Neural progenitor cell (in vitro differentiated cells): ENCODE measurements around the gene ZNF69. TPM values are rescaled to one million over a fixed set of nuclear protein-coding genes. Genes with fewer than 3 reads are reported as not detected.

Experiments used
- DNase-seq: peaks from one replicate; pipeline ENCODE4 v3.0.0-alpha.2; 2016; ENCODE audit warnings: low spot score
- H2AFZ ChIP-seq: fragments of 200-600 bp; sonication (generic); replicated peaks from 2 replicates; pipeline ENCODE4 v1.6.1; 2016; ENCODE audit warnings: antibody characterized with exemption
- H3F3A ChIP-seq: fragments of 200-600 bp; sonication (generic); 2 replicates; pipeline ENCODE4 v1.6.1; 2016; ENCODE audit warnings: antibody characterized with exemption, low read depth
- H3K27ac ChIP-seq: fragments of 200-600 bp; sonication (generic); 2 replicates; pipeline ENCODE4 v1.5.1; 2016; ENCODE audit warnings: mild to moderate bottlenecking
- H3K27me3 ChIP-seq: fragments of 200-600 bp; sonication (generic); 2 replicates; pipeline ENCODE4 v1.6.1; 2016; ENCODE audit warnings: mild to moderate bottlenecking, moderate library complexity
- H3K36me3 ChIP-seq: fragments of 200-600 bp; sonication (generic); 2 replicates; pipeline ENCODE4 v1.5.1; 2016
- H3K4me1 ChIP-seq: fragments of 200-600 bp; sonication (generic); 2 replicates; pipeline ENCODE4 v1.6.1; 2016; ENCODE audit warnings: mixed run types
- H3K4me2 ChIP-seq: fragments of 200-600 bp; sonication (generic); 2 replicates; pipeline ENCODE4 v1.6.1; 2016
- H3K4me3 ChIP-seq: fragments of 200-600 bp; sonication (generic); 2 replicates; pipeline ENCODE4 v1.5.1; 2016
- H3K79me2 ChIP-seq: fragments of 200-600 bp; sonication (generic); 2 replicates; pipeline ENCODE4 v1.6.1; 2016; ENCODE audit warnings: low read depth
- H3K9ac ChIP-seq: fragments of 200-600 bp; sonication (generic); 2 replicates; pipeline ENCODE4 v1.6.1; 2016
- H3K9me3 ChIP-seq: fragments of 200-600 bp; sonication (generic); 2 replicates; pipeline ENCODE4 v1.5.1; 2016; ENCODE audit warnings: low read depth
- H4K20me1 ChIP-seq: fragments of 200-600 bp; sonication (generic); 2 replicates; pipeline ENCODE4 v1.6.1; 2016; ENCODE audit warnings: low read depth
- H3K27ac Mint-ChIP-seq: 3 replicates; pipeline ENCODE4 v1.8.0; 2021; ENCODE audit warnings: mixed read lengths
- H3K27me3 Mint-ChIP-seq: 2 replicates; pipeline ENCODE4 v1.8.0; 2022; ENCODE audit warnings: low read depth, mild to moderate bottlenecking, inconsistent platforms, moderate library complexity, mixed read lengths; ENCODE audit not compliant: insufficient read depth
- H3K36me3 Mint-ChIP-seq: 3 replicates; pipeline ENCODE4 v1.8.0; 2021; ENCODE audit warnings: mixed read lengths
- H3K4me1 Mint-ChIP-seq: 3 replicates; pipeline ENCODE4 v1.8.0; 2021; ENCODE audit warnings: mixed read lengths
- H3K4me3 Mint-ChIP-seq: 3 replicates; pipeline ENCODE4 v1.8.0; 2021; ENCODE audit warnings: mild to moderate bottlenecking, moderate library complexity, mixed read lengths
- H3K9me3 Mint-ChIP-seq: 3 replicates; pipeline ENCODE4 v1.8.0; 2020; ENCODE audit warnings: mixed read lengths
- EZH2 ChIP-seq: fragments of 200-600 bp; sonication (generic); IDR thresholded peaks from 2 replicates; pipeline ENCODE4 v1.6.1; 2017; ENCODE audit warnings: antibody characterized with exemption, mild to moderate bottlenecking, moderate library complexity
- EZH2phosphoT487 ChIP-seq: fragments of 200-600 bp; sonication (generic); IDR thresholded peaks from 2 replicates; pipeline ENCODE4 v1.6.1; 2017; ENCODE audit warnings: antibody characterized with exemption
- total RNA-seq: library from RNA; depleted of rRNA; stranded (reverse); fragments of >200 nt; gene quantifications from 2 replicates; pipeline ENCODE4 v1.2.3, GENCODE V29; 2015; ENCODE audit warnings: low replicate concordance
- TF ChIP-seq, protein P1 (sequence below): fragments of 200-600 bp; sonication (generic); IDR thresholded peaks from 2 replicates; pipeline ENCODE4 v1.5.1; 2017; ENCODE audit warnings: antibody characterized with exemption, mild to moderate bottlenecking

The ZNF69 gene
- total RNA-seq, 1 donor from 2014 or later, result 73.7 TPM

DNA sequence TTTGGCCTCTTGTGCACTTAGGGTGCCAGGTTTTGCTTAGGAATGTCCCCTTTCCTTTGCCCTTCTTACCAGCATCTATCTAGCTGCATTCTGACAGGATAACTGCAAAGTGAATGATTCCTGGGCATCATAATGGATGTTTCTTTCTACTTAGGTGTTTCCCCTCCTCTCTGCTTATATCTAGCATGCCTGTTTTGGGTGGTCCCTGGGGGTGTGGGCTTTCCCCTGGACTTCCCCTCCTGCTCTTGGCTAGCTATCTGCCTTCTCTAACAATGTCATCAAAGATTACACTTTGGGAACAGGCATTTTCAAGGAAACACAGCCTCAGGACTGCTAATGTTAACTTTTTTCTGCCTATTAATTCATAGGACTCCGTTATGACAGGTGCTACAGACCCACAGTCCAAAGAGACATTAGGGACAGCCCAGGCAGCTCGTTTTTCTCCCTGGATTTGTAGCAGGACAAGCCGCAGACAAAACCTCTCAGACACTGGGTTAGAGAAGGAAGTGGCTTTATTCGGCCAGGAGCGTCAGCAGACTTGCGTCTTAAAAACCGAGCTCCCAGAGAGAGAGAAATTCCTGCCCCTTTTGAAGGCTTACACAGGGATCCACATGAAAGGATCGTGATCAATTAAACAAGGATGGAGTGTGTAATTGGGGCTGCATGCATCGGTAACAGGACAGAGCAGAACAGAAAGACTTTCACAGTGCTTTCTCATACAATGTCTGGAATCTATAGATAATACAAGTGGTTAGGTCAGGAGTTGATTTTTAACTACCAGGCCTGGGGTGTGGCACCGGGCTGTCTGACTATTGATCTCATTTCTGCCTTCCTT lies 54.6 kb downstream of the ZNF69 start:
- H3K36me3 ChIP-seq, result peaks cover 5% of the 10 kb centered on the region
- Mint-ChIP-seq H3K4me1 (no peaks in the 10 kb centered on the region), H3K27me3 (peaks cover 3% of the 10 kb centered on the region), H3K4me3 (no peak overlapping the region), H3K9me3 (peaks cover 89% of the 10 kb centered on the region), H3K36me3 (peaks cover 65% of the 10 kb centered on the region), H3K27ac (no peak overlapping the region)
- H2AFZ ChIP-seq, result no peak overlapping the region
- H3K79me2 ChIP-seq, result peaks cover 39% of the 10 kb centered on the region
- TF ChIP-seq EZH2, result no peak
- TF ChIP-seq, protein P1, sequence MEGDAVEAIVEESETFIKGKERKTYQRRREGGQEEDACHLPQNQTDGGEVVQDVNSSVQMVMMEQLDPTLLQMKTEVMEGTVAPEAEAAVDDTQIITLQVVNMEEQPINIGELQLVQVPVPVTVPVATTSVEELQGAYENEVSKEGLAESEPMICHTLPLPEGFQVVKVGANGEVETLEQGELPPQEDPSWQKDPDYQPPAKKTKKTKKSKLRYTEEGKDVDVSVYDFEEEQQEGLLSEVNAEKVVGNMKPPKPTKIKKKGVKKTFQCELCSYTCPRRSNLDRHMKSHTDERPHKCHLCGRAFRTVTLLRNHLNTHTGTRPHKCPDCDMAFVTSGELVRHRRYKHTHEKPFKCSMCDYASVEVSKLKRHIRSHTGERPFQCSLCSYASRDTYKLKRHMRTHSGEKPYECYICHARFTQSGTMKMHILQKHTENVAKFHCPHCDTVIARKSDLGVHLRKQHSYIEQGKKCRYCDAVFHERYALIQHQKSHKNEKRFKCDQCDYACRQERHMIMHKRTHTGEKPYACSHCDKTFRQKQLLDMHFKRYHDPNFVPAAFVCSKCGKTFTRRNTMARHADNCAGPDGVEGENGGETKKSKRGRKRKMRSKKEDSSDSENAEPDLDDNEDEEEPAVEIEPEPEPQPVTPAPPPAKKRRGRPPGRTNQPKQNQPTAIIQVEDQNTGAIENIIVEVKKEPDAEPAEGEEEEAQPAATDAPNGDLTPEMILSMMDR, result no peak
- no peak for TF ChIP-seq EZH2phosphoT487
- H3K4me2 ChIP-seq, result no peak overlapping the region
- DNase-seq, result no peak
- H3K27me3 ChIP-seq, result no peaks in the 10 kb centered on the region
- H3K4me3 ChIP-seq, result no peak overlapping the region
- no peak overlapping the region for H3K27ac ChIP-seq
- peaks cover 43% of the 10 kb centered on the region for H3K9me3 ChIP-seq
- H3K9ac ChIP-seq, result no peak overlapping the region
- H3F3A ChIP-seq, result no peaks in the 10 kb centered on the region
- H3K4me1 ChIP-seq, result no peaks in the 10 kb centered on the region
- no peaks in the 10 kb centered on the region for H4K20me1 ChIP-seq

DNA sequence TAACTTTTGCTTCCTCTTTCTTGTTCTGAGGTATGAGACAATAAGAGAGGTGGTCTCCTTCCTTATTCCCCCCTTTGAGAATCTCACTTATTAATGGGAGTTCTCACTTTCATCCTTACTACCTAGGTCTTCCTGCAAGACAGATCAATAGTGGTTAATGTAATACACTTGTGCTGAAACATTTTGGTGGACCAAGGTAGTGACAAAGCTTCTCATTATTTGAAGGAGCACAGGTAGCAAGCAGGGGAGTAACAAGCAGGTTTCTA lies 55.2 kb downstream of the ZNF69 start:
- H4K20me1 ChIP-seq, result no peaks in the 10 kb centered on the region
- H3K79me2 ChIP-seq, result peaks cover 34% of the 10 kb centered on the region
- no peak overlapping the region for H3K27ac ChIP-seq
- H3K9me3 ChIP-seq, result peaks cover 48% of the 10 kb centered on the region
- TF ChIP-seq EZH2 (no peak), EZH2phosphoT487 (no peak)
- no peak for DNase-seq
- peaks cover 11% of the 10 kb centered on the region for H3K36me3 ChIP-seq
- Mint-ChIP-seq H3K36me3 (peaks cover 68% of the 10 kb centered on the region), H3K4me1 (no peaks in the 10 kb centered on the region), H3K4me3 (no peak overlapping the region), H3K9me3 (peaks cover 90% of the 10 kb centered on the region), H3K27me3 (peaks cover 3% of the 10 kb centered on the region), H3K27ac (no peak overlapping the region)
- no peaks in the 10 kb centered on the region for H3K4me1 ChIP-seq
- H3K4me2 ChIP-seq, result no peak overlapping the region
- no peak overlapping the region for H2AFZ ChIP-seq
- H3K4me3 ChIP-seq, result no peak overlapping the region
- no peak overlapping the region for H3K9ac ChIP-seq
- no peaks in the 10 kb centered on the region for H3F3A ChIP-seq
- H3K27me3 ChIP-seq, result no peaks in the 10 kb centered on the region

DNA sequence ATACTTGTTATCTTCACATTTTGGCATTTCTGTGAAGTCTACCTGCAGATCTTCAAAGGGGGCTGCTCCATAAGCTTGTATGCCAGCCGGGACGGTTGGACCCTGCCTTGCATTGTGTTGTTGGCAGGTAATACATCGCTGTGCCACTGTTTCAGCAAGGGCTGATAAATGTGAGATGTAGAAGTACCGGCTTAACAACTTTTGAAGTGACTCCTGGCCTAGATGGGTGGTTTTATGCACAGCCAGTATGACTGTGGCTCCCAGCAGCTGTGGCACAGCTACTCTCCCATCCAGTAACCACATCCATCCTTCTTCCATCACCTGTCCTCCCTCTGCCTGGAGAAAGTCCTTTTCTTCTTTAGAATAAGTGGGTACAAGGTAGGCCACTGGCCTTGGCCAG lies 57.1 kb downstream of the ZNF69 start:
- Histone ChIP-seq H3K4me3 (no peak overlapping the region), H4K20me1 (no peaks in the 10 kb centered on the region), H3K4me1 (no peaks in the 10 kb centered on the region), H3K9ac (no peak overlapping the region), H3K27ac (no peak overlapping the region), H3K4me2 (no peak overlapping the region), H3F3A (peaks cover 15% of the 10 kb centered on the region), H3K9me3 (peaks cover 65% of the 10 kb centered on the region), H3K36me3 (peaks cover 30% of the 10 kb centered on the region), H3K27me3 (peaks cover 5% of the 10 kb centered on the region), H2AFZ (no peak overlapping the region), H3K79me2 (peaks cover 20% of the 10 kb centered on the region)
- TF ChIP-seq EZH2 (no peak), EZH2phosphoT487 (no peak)
- TF ChIP-seq, protein P1, result no peak
- no peak overlapping the region for H3K27ac Mint-ChIP-seq
- DNase-seq, result no peak
- H3K9me3 Mint-ChIP-seq, result peaks cover 94% of the 10 kb centered on the region
- no peaks in the 10 kb centered on the region for H3K4me1 Mint-ChIP-seq
- no peak overlapping the region for H3K4me3 Mint-ChIP-seq
- peaks cover 7% of the 10 kb centered on the region for H3K27me3 Mint-ChIP-seq
- peaks cover 79% of the 10 kb centered on the region for H3K36me3 Mint-ChIP-seq

DNA sequence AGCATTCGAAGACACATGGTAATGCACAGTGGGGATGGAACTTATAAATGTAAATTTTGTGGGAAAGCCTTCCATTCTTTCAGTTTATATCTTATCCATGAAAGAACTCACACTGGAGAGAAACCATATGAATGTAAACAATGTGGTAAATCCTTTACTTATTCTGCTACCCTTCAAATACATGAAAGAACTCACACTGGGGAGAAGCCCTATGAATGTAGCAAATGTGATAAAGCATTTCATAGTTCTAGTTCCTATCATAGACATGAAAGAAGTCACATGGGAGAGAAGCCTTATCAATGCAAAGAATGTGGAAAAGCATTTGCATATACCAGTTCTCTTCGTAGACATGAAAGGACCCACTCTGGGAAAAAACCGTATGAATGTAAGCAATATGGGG lies 61.1 kb downstream of the ZNF69 start:
- TF ChIP-seq EZH2 (no peak), EZH2phosphoT487 (no peak)
- TF ChIP-seq, protein P1, result no peak
- Histone ChIP-seq H3K4me1 (no peaks in the 10 kb centered on the region), H3F3A (peaks cover 23% of the 10 kb centered on the region), H3K4me2 (no peak overlapping the region), H3K79me2 (peaks cover 3% of the 10 kb centered on the region), H3K9me3 (peaks cover 75% of the 10 kb centered on the region), H2AFZ (no peak overlapping the region), H3K4me3 (no peak overlapping the region), H3K36me3 (peaks cover 49% of the 10 kb centered on the region), H4K20me1 (no peaks in the 10 kb centered on the region), H3K27ac (no peak overlapping the region), H3K9ac (no peak overlapping the region), H3K27me3 (peaks cover 5% of the 10 kb centered on the region)
- peaks cover 96% of the 10 kb centered on the region for H3K9me3 Mint-ChIP-seq
- H3K27me3 Mint-ChIP-seq, result peaks cover 11% of the 10 kb centered on the region
- H3K4me1 Mint-ChIP-seq, result no peaks in the 10 kb centered on the region
- peaks cover 85% of the 10 kb centered on the region for H3K36me3 Mint-ChIP-seq
- no peak overlapping the region for H3K27ac Mint-ChIP-seq
- no peak overlapping the region for H3K4me3 Mint-ChIP-seq
- DNase-seq, result no peak
